ENCODE data around the gene FBXL13.

DNA sequence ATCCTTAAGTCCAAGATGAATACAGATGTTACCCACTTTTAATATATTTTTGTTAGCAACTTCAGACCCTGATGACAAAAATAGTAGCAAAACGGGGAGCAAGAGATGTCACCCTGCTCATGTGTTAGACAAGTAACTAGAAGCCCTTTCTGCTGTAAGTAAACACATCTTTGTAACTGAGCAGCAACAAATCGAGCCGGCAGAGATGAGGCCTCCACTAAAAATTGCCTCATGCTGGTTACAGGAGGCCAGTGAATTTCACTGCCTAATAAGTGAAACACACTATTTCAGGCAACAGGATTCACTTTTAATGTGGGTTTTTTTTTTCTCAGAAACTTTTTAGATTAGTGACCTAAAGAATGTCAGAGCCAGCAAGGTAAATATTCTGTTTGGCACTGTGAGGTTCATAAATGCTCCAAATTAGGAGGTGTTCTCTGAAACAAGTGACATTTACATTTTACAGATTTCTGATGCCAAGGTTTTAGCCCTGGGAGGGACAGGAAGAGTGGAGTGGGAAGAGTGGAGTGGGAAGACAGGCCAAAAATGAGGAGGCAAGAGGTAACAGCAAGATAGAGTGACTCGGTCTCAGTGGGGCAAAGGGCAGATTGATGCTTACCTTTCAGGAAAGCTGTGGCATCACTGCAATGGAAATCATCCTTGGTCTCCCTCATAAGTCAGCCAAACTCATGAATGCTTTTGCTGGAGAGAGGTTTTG, 215.4 kb downstream of the FBXL13 start:
- TF ChIP-seq, protein P1, sequence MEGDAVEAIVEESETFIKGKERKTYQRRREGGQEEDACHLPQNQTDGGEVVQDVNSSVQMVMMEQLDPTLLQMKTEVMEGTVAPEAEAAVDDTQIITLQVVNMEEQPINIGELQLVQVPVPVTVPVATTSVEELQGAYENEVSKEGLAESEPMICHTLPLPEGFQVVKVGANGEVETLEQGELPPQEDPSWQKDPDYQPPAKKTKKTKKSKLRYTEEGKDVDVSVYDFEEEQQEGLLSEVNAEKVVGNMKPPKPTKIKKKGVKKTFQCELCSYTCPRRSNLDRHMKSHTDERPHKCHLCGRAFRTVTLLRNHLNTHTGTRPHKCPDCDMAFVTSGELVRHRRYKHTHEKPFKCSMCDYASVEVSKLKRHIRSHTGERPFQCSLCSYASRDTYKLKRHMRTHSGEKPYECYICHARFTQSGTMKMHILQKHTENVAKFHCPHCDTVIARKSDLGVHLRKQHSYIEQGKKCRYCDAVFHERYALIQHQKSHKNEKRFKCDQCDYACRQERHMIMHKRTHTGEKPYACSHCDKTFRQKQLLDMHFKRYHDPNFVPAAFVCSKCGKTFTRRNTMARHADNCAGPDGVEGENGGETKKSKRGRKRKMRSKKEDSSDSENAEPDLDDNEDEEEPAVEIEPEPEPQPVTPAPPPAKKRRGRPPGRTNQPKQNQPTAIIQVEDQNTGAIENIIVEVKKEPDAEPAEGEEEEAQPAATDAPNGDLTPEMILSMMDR (IDR thresholded peaks at IDR 0.05), result no peak
- TF ChIP-seq, protein P2, sequence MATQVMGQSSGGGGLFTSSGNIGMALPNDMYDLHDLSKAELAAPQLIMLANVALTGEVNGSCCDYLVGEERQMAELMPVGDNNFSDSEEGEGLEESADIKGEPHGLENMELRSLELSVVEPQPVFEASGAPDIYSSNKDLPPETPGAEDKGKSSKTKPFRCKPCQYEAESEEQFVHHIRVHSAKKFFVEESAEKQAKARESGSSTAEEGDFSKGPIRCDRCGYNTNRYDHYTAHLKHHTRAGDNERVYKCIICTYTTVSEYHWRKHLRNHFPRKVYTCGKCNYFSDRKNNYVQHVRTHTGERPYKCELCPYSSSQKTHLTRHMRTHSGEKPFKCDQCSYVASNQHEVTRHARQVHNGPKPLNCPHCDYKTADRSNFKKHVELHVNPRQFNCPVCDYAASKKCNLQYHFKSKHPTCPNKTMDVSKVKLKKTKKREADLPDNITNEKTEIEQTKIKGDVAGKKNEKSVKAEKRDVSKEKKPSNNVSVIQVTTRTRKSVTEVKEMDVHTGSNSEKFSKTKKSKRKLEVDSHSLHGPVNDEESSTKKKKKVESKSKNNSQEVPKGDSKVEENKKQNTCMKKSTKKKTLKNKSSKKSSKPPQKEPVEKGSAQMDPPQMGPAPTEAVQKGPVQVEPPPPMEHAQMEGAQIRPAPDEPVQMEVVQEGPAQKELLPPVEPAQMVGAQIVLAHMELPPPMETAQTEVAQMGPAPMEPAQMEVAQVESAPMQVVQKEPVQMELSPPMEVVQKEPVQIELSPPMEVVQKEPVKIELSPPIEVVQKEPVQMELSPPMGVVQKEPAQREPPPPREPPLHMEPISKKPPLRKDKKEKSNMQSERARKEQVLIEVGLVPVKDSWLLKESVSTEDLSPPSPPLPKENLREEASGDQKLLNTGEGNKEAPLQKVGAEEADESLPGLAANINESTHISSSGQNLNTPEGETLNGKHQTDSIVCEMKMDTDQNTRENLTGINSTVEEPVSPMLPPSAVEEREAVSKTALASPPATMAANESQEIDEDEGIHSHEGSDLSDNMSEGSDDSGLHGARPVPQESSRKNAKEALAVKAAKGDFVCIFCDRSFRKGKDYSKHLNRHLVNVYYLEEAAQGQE (IDR thresholded peaks at IDR 0.05; ENCODE audit: insufficient read depth in 1 of 2, low read depth in 2 of 2, low read length in 1 of 2), result no peak
- no peak for TF ChIP-seq POLR2AphosphoS5 (IDR thresholded peaks at IDR 0.05; ENCODE audit: low read depth, low read length)
- no peak for TF ChIP-seq SIN3A (IDR thresholded peaks at IDR 0.05; ENCODE audit: borderline replicate concordance, insufficient read depth, low read depth, low read length)
